NCI-H2196 treated with DMSO at 0.1 percent for 48 hours (cell line): ENCODE data around the gene APOC3.

Experiments
- DNase-seq: peaks from one replicate; lab custom pipeline; 2025; ENCODE audit not compliant: unreplicated experiment; lab: John Stamatoyannopoulos, UW

Gene APOC3

GRCh38 chr11:116804001-116804400 is 25.7 kb upstream of the APOC3 start:
- no peak for DNase-seq

- no peak for DNase-seq
Measured at GRCh38 chr11:116807601-116808261, 22.0 kb upstream of the APOC3 start.

- no peak for DNase-seq
Measured at GRCh38 chr11:116808262-116809175, 21.2 kb upstream of the APOC3 start.

GRCh38 chr11:116811194-116811593 is 18.5 kb upstream of the APOC3 start:
- DNase-seq: no peak

- no peak for DNase-seq
Measured at GRCh38 chr11:116812109-116812508, 17.6 kb upstream of the APOC3 start.

GRCh38 chr11:116813170-116813569 is 16.5 kb upstream of the APOC3 start:
- DNase-seq: no peak

GRCh38 chr11:116813781-116814471 is 15.8 kb upstream of the APOC3 start:
- no peak for DNase-seq

- no peak for DNase-seq
Measured at GRCh38 chr11:116814502-116814901, 15.2 kb upstream of the APOC3 start.

- DNase-seq: no peak
Measured at GRCh38 chr11:116819049-116819448, 10.7 kb upstream of the APOC3 start.

GRCh38 chr11:116821050-116821918 is 8.4 kb upstream of the APOC3 start:
- DNase-seq: no peak

- DNase-seq: no peak
Measured at GRCh38 chr11:116822575-116822974, 7.1 kb upstream of the APOC3 start.

GRCh38 chr11:116823031-116823843 is 6.5 kb upstream of the APOC3 start, which contains the start of gene APOA4:
Gene APOA4 (minus strand): TSS chr11:116823304. CDS start chr11:116823191, 113 bp downstream.
- no peak for DNase-seq

GRCh38 chr11:116825434-116825833 is 4.3 kb upstream of the APOC3 start:
- DNase-seq: no peak

GRCh38 chr11:116825854-116826750 is 3.6 kb upstream of the APOC3 start:
- no peak for DNase-seq

- no peak for DNase-seq
Measured at GRCh38 chr11:116826751-116827431, 2.8 kb upstream of the APOC3 start.

GRCh38 chr11:116827461-116827860 is 2.2 kb upstream of the APOC3 start:
- DNase-seq: no peak

- DNase-seq: no peak
Measured at GRCh38 chr11:116828632-116829524, 829 bp upstream of the APOC3 start.
